ENCODE results near the gene CCDC177.

Gene CCDC177

GRCh38 chr14:69560826-69561225 is 13.8 kb downstream of the CCDC177 start:
- DNase-seq: no peak

GRCh38 chr14:69559581-69560011 is 15.1 kb downstream of the CCDC177 start:
- no peak for DNase-seq

GRCh38 chr14:69558774-69559173 is 15.9 kb downstream of the CCDC177 start:
- no peak for DNase-seq

GRCh38 chr14:69554500-69554899 is 20.2 kb downstream of the CCDC177 start:
- no peak for DNase-seq

- no peak for DNase-seq
Observed at GRCh38 chr14:69553252-69553651, 21.4 kb downstream of the CCDC177 start.

- DNase-seq: no peak
Observed at GRCh38 chr14:69551511-69551910, 23.2 kb downstream of the CCDC177 start.

GRCh38 chr14:69548566-69548965 is 26.1 kb downstream of the CCDC177 start:
- no peak for DNase-seq

GRCh38 chr14:69547701-69548348 is 26.8 kb downstream of the CCDC177 start:
- DNase-seq: no peak

- DNase-seq: no peak
Observed at GRCh38 chr14:69543341-69544115, 31.1 kb downstream of the CCDC177 start.

GRCh38 chr14:69542311-69542710 is 32.4 kb downstream of the CCDC177 start:
- DNase-seq: no peak

- DNase-seq: no peak
Observed at GRCh38 chr14:69540654-69541335, 33.9 kb downstream of the CCDC177 start.

GRCh38 chr14:69539631-69540410 is 34.9 kb downstream of the CCDC177 start:
- DNase-seq: no peak

GRCh38 chr14:69538766-69539165 is 35.9 kb downstream of the CCDC177 start:
- DNase-seq: no peak

- DNase-seq: no peak
Observed at GRCh38 chr14:69537900-69538299, 36.8 kb downstream of the CCDC177 start.

GRCh38 chr14:69536971-69537370 is 37.7 kb downstream of the CCDC177 start:
- no peak for DNase-seq

GRCh38 chr14:69535230-69535848 is 39.3 kb downstream of the CCDC177 start:
- no peak for DNase-seq

- DNase-seq: no peak
Observed at GRCh38 chr14:69532561-69533340, 41.9 kb downstream of the CCDC177 start.

GRCh38 chr14:69531135-69531534 is 43.5 kb downstream of the CCDC177 start:
- no peak for DNase-seq

GRCh38 chr14:69530095-69530494 is 44.6 kb downstream of the CCDC177 start:
- no peak for DNase-seq

GRCh38 chr14:69529563-69529962 is 45.1 kb downstream of the CCDC177 start:
- DNase-seq: no peak

GRCh38 chr14:69528930-69529329 is 45.7 kb downstream of the CCDC177 start:
- no peak for DNase-seq

- DNase-seq: no peak
Observed at GRCh38 chr14:69528143-69528542, 46.5 kb downstream of the CCDC177 start.

Measured in stimulated activated CD4-positive, alpha-beta T cell treated with anti-CD3 and anti-CD28 coated beads, Interleukin-12 subunit alpha, Interleukin-12 subunit beta, amount 100 ng/mL, for 4 hours (primary cell).